Body of pancreas (tissue), 4 donors: ENCODE results near the gene FAF2. TPM values are rescaled to one million over a fixed set of nuclear protein-coding genes. Genes with fewer than 3 reads are reported as not detected.

Experiments
- ATAC-seq: fragments of 150-250 bp; one replicate; pipeline ENCODE4 v1.9.1; 2016
- DNase-seq, 4 donors: peaks; one replicate each; pipeline ENCODE4 v3.0.0-alpha.2; 2019
- H3K27ac ChIP-seq, 4 donors: fragments of 200-600 bp; sonication (generic); 1 replicate in 3 of 4; 2 replicates in 1 of 4; pipeline versions ENCODE4 v1.5.1 to v1.6.1; 2016 to 2019; ENCODE audit warnings: mild to moderate bottlenecking in 1 of 4, mixed read lengths in 1 of 4, moderate library complexity in 1 of 4
- H3K27me3 ChIP-seq, 2 donors: fragments of 200-600 bp; sonication (generic); one replicate each; pipeline ENCODE4 v1.6.0; 2016; ENCODE audit warnings: mild to moderate bottlenecking in 1 of 2
- H3K36me3 ChIP-seq, 2 donors: fragments of 200-600 bp; sonication (generic); replicated peaks in 1 of 2; 2 replicates each; pipeline ENCODE4 v1.5.1; 2016; ENCODE audit warnings: low read depth in 2 of 2; ENCODE audit not compliant: insufficient read depth in 1 of 2
- H3K4me1 ChIP-seq: fragments of 200-600 bp; sonication (generic); one replicate; pipeline ENCODE4 v1.6.0; 2016
- H3K4me3 ChIP-seq, 2 donors: fragments of 200-600 bp; sonication (generic); 1 replicate in 1 of 2; 2 replicates in 1 of 2; pipeline ENCODE4 v1.5.1; 2016 to 2019
- H3K9me3 ChIP-seq, 3 donors: fragments of 200-600 bp; sonication (generic); 1 replicate in 2 of 3; 2 replicates in 1 of 3; pipeline ENCODE4 v1.5.1; 2016
- POLR2A ChIP-seq, 3 donors: fragments of 450-650 bp; IDR thresholded peaks; one replicate each; pipeline ENCODE4 v1.6.1; 2016; ENCODE audit warnings: antibody characterized with exemption in 3 of 3, mild to moderate bottlenecking in 2 of 3
- WGBS, 2 donors: methylation state at CpG; one replicate each; pipeline ENCODE4 v1.1.5; 2017; 5-methylcytosine and 5-hydroxymethylcytosine counted together
- intact Hi-C: fragments of 100-400 bp; cut with DNase I; formaldehyde crosslinking; loops from one replicate; pipeline ENCODE4 v1.15.1; 2023
- total RNA-seq, 2 donors: library from RNA; depleted of rRNA; stranded (reverse); fragments of >200 nt; gene quantifications; one replicate each; pipeline ENCODE4 v1.1.0, GENCODE V29; 2016
- TF ChIP-seq, protein P1 (sequence below), 7 experiments: fragments of 450-650 bp in 4 of 7; fragments of 200-600 bp in 3 of 7; sonication (generic) in 3 of 7; IDR thresholded peaks; one replicate each; pipeline ENCODE4 v1.5.1; 2016 to 2019; ENCODE audit warnings: antibody characterized with exemption in 7 of 7

Gene FAF2
- total RNA-seq, 2 donors from 2014 or later: 15.8 to 44.2 TPM

DNA sequence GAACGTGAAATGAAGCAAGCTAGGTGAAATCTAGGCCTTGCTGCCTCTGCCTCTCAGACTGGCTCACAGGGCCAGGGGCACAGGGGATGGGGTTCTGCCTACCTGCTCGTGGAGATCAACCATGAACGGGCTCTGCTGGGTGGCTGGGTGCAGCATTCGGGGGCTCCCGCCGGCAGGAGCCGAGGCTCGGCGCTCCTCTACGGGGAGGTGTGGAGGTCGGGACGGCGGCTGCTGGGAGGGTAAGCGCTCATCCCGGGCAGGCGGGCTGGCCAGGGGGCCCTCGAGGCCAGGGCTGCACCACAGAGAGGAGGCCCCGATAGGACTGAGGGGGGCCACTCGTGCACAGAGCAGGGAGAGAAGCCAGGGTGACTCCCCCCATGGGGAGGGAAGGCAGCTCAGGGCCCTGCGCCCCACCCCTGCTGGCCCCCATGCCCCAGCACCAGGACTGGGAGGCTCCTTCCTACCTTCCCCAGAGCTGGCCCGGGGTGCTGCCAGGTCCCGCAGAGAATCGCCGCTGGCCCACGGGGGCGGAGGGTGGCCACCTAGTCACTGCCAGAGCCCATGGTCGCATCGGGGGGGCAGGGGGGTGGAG lies 83.8 kb downstream of the FAF2 start:
- H3K4me3 ChIP-seq: no peak overlapping the region
- H3K9me3 ChIP-seq: no peaks in the 10 kb centered on the region
- 83 to 90% methylated on average over 15 to 24 of the region's 28 CpGs for WGBS, 2 donors
- no peak overlapping the region for H3K27ac ChIP-seq
- H3K36me3 ChIP-seq: peaks cover 12 to 33% of the 10 kb centered on the region in 2 donors
- TF ChIP-seq POLR2A (IDR thresholded peaks at IDR 0.05): no peak
- TF ChIP-seq, protein P1, sequence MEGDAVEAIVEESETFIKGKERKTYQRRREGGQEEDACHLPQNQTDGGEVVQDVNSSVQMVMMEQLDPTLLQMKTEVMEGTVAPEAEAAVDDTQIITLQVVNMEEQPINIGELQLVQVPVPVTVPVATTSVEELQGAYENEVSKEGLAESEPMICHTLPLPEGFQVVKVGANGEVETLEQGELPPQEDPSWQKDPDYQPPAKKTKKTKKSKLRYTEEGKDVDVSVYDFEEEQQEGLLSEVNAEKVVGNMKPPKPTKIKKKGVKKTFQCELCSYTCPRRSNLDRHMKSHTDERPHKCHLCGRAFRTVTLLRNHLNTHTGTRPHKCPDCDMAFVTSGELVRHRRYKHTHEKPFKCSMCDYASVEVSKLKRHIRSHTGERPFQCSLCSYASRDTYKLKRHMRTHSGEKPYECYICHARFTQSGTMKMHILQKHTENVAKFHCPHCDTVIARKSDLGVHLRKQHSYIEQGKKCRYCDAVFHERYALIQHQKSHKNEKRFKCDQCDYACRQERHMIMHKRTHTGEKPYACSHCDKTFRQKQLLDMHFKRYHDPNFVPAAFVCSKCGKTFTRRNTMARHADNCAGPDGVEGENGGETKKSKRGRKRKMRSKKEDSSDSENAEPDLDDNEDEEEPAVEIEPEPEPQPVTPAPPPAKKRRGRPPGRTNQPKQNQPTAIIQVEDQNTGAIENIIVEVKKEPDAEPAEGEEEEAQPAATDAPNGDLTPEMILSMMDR (IDR thresholded peaks at IDR 0.05): no peak
- intact Hi-C loops: no loop called here
- H3K27me3 ChIP-seq: no peaks in the 10 kb centered on the region
- peaks cover 50% of the 10 kb centered on the region for H3K4me1 ChIP-seq
- ATAC-seq: no peak
- DNase-seq: no peak

DNA sequence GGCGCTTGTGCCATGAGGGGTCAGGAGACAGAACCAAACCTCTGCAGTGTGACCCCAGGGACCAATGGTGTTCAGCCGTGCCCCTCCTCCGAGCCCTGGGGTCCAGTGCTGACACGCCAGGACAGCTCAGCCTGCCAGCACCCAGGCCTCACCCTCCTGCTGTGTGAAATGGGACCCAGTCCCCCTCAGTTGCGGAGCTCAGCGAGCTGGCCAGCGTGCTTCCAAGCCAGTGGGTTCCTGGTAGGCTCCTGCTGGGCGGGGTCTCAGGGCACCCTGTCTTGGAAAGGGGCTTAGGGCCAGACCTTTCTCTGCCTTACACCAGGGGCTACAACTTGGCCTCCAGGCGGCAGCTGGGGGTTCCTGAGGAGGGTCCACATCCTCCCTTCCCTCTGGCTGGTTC lies 84.6 kb downstream of the FAF2 start:
- 92 to 97% methylated on average over 6 to 8 of the region's 9 CpGs for whole genome bisulfite sequencing, 2 donors
- DNase-seq: no peak
- Histone ChIP-seq H3K36me3 (peaks cover 12 to 32% of the 10 kb centered on the region in 2 donors), H3K27me3 (no peaks in the 10 kb centered on the region), H3K4me1 (peaks cover 50% of the 10 kb centered on the region), H3K27ac (peak overlapping the region in 2 of 4 donors; percentile 95 to 98), H3K9me3 (no peaks in the 10 kb centered on the region), H3K4me3 (no peak overlapping the region)
- intact Hi-C loops: no loop called here
- no peak for TF ChIP-seq POLR2A (IDR thresholded peaks at IDR 0.05)
- TF ChIP-seq, protein P1 (IDR thresholded peaks at IDR 0.05): no peak
- ATAC-seq: no peak

DNA sequence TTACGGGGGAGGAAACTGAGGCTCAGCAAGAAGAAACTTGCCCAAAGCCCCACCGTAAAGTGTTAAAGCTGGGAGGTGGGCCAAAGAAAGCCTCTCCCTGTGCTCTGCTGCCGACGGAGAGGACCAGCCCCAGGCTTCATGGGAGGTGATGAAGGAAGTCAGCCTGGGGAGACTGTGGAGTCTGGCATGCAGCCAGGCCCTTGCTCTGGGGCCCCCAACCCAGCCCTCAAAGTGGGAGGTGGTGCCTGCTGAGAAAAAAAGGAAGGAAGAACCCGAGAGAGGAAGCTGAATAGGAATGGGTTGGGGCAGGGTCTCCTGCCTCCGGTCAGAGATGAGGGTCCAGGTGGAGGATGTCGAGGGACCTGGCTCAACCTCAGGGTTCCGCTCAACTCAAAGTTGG lies 85.2 kb downstream of the FAF2 start:
- 48 to 56% methylated on average over 8 of the region's 8 CpGs for WGBS, 2 donors
- ATAC-seq: no peak

DNA sequence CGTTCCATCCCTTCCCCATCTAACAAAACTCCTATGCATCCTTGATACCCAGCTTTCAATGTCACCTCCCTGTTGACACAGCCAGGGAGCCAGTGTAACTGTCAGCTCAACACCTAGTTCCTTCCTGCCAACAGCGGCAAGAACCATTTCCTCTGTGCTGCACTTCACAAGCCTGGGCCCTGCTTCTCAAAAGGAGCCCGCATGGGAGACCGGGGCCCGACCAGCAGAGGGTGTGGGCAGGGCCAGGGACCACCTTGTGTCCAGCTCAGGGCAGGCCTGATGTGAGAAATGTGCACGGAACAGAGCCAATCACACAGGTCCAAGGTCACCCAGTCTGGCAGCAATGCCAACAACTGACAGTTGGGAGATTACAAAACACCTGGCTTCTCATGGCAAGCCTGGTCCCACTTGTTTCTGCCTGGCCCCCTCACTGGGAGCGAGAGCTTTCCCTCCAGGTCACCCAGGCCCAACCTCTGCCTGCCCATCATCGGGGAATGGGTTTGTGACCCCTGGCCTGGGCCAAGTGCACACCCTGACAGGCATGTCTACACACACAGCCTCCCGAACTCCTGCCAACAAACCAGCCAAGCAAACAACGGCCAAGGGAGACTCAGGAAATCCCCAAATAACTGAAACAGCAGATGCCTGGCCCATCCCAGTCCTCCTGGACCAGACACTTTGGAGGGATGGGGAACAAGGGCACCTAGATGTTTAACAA lies 85.9 kb downstream of the FAF2 start:
- TF ChIP-seq, protein P1 (IDR thresholded peaks at IDR 0.05): peak in 1 of 7 experiments; percentile 8
- no peak for TF ChIP-seq POLR2A (IDR thresholded peaks at IDR 0.05)
- Histone ChIP-seq H3K27me3 (no peaks in the 10 kb centered on the region), H3K4me1 (peaks cover 55% of the 10 kb centered on the region), H3K9me3 (no peaks in the 10 kb centered on the region), H3K27ac (peak overlapping the region; percentile 83 to 98 (median 90)), H3K36me3 (peaks cover 8 to 22% of the 10 kb centered on the region in 2 donors), H3K4me3 (no peak overlapping the region)
- 4% methylated on average over 4 to 10 of the region's 10 CpGs for WGBS, 2 donors
- no peak for ATAC-seq
- DNase-seq: peak; percentile 72 to 83 (median 79)
- intact Hi-C loops: no loop called here

More for the DNA sequence above, 85.2 kb downstream of the FAF2 start:
- peak in 1 of 4 donors; percentile 44 for DNase-seq
- Histone ChIP-seq H3K36me3 (peaks cover 12 to 28% of the 10 kb centered on the region in 2 donors), H3K4me3 (no peak overlapping the region), H3K9me3 (no peaks in the 10 kb centered on the region), H3K27me3 (no peaks in the 10 kb centered on the region), H3K27ac (peak overlapping the region in 3 of 4 donors; percentile 86 to 98 (median 95)), H3K4me1 (peaks cover 54% of the 10 kb centered on the region)
- no peak for TF ChIP-seq POLR2A (IDR thresholded peaks at IDR 0.05)
- TF ChIP-seq, protein P1 (IDR thresholded peaks at IDR 0.05): no peak
- intact Hi-C loops: no loop called here
